Measurements from ENCODE around the gene TTC32.

DNA sequence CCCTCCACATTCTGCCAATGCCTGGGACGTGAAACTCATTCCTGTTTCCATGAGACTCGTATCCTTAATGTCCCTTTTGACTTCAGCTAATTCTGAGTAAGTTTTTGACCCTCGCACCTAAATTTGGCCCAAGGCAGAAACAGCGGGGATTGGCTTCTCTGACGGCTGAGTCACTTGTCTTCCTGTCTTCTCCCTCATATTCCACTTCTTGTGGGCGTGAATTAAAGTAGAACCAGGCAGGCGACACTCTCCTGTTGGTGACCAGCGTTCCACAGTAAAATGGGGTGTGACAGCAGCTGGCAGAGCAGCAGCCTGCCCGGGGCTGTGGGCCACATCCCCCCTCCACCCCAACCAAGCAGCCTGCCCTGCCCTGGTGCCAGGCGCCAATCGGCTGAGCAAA, 15.5 kb downstream of the TTC32 start:
- no peak for TF ChIP-seq FOS (IDR thresholded peaks at IDR 0.05; ENCODE audit: low read depth, low read length)
- no peak for TF ChIP-seq MAFK (IDR thresholded peaks at IDR 0.05; ENCODE audit: low read depth, low read length)
- TF ChIP-seq, protein P1, sequence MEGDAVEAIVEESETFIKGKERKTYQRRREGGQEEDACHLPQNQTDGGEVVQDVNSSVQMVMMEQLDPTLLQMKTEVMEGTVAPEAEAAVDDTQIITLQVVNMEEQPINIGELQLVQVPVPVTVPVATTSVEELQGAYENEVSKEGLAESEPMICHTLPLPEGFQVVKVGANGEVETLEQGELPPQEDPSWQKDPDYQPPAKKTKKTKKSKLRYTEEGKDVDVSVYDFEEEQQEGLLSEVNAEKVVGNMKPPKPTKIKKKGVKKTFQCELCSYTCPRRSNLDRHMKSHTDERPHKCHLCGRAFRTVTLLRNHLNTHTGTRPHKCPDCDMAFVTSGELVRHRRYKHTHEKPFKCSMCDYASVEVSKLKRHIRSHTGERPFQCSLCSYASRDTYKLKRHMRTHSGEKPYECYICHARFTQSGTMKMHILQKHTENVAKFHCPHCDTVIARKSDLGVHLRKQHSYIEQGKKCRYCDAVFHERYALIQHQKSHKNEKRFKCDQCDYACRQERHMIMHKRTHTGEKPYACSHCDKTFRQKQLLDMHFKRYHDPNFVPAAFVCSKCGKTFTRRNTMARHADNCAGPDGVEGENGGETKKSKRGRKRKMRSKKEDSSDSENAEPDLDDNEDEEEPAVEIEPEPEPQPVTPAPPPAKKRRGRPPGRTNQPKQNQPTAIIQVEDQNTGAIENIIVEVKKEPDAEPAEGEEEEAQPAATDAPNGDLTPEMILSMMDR (conservative IDR thresholded peaks at IDR 0.05; ENCODE audit: low read depth, low read length): no peak
- no peak for TF ChIP-seq CHD1 (IDR thresholded peaks at IDR 0.05; ENCODE audit: low read depth, low read length)
- TF ChIP-seq SMC3 (IDR thresholded peaks at IDR 0.05; ENCODE audit: low read depth, low read length): no peak
- TF ChIP-seq RCOR1 (IDR thresholded peaks at IDR 0.05; ENCODE audit: insufficient replicate concordance, low read length): no peak
- no peak for TF ChIP-seq MAZ (IDR thresholded peaks at IDR 0.05; ENCODE audit: borderline replicate concordance, low read depth, low read length)
- no peak for TF ChIP-seq POLR2A (IDR thresholded peaks at IDR 0.05; ENCODE audit: low read depth, low read length)
- no peak for TF ChIP-seq RFX5 (IDR thresholded peaks at IDR 0.05; ENCODE audit: low read depth, low read length)
- no peak for TF ChIP-seq MXI1 (IDR thresholded peaks at IDR 0.05; ENCODE audit: borderline replicate concordance, low read depth, low read length)

All from IMR-90 (cell line).